ENCODE data around the gene CLK2. TPM values are rescaled to one million over a fixed set of nuclear protein-coding genes. Genes with fewer than 3 reads are reported as not detected.
"Not testable (repeated sequence)": the region's sequence is repeated elsewhere in the genome, so short reads cannot be mapped to it uniquely, and the experiment has no call there.

Gene CLK2
- total RNA-seq, 1 experiment from 2014 or later, result 43.9 TPM

GRCh38 chr1:155218854-155219591 lies 54.3 kb downstream of the CLK2 start:
- no peaks in the 10 kb centered on the region for H3K36me3 ChIP-seq (ENCODE audit: low read depth)
- CTCF ChIA-PET, result no interaction called here
- H4K20me1 ChIP-seq (ENCODE audit: insufficient read depth), result no peaks in the 10 kb centered on the region
- H2AFZ ChIP-seq, result no peak overlapping the region
- no TSS peak for BruUV-seq (replicated peaks)
- POLR2A ChIA-PET (ENCODE audit: unreplicated experiment), result interaction anchor here (0.7 kb wide), 1 partner anchor 20 kb away, joined by 4 read pairs; no protein-coding TSS in a partner anchor
- H3K27me3 ChIP-seq (ENCODE audit: insufficient read depth, low read depth), result no peaks in the 10 kb centered on the region
- no peak overlapping the region; the same call in 1 of the 2 replicates for H3K4me3 ChIP-seq
- peak overlapping the region; percentile 17 for H3K4me2 ChIP-seq
- H3K27ac ChIP-seq, result no peak overlapping the region
- intact Hi-C loops (cut with micrococcal nuclease; ENCODE audit: unreplicated experiment), result no loop called here
- no peak for DNase-seq
- peaks cover 30% of the 10 kb centered on the region for H3F3A ChIP-seq (ENCODE audit: insufficient read depth, low read depth)
- peaks cover 32% of the 10 kb centered on the region for H3K4me1 ChIP-seq (replicated peaks; ENCODE audit: insufficient read depth)
- H3K9me2 ChIP-seq (ENCODE audit: insufficient read depth), result no peaks in the 10 kb centered on the region
- no peaks in the 10 kb centered on the region for H3K9me3 ChIP-seq (ENCODE audit: insufficient read depth, low read depth)
- 0 out of 2 replicates have a peak, but pooled peaks cover 5% of the 10 kb centered on the region for H3K79me2 ChIP-seq (ENCODE audit: low read depth)
- TF ChIP-seq CTCF (conservative IDR thresholded peaks at IDR 0.05) (no peak), EZH2 (IDR thresholded peaks at IDR 0.05; ENCODE audit: low read depth) (no peak)

- H3K9me3 ChIP-seq (ENCODE audit: insufficient read depth, low read depth); H4K20me1 ChIP-seq (ENCODE audit: insufficient read depth); BruUV-seq (replicated peaks); DNase-seq; H3K9me2 ChIP-seq (ENCODE audit: insufficient read depth); intact Hi-C loops (cut with micrococcal nuclease; ENCODE audit: unreplicated experiment); H3K4me3 ChIP-seq; CTCF ChIA-PET; H3K79me2 ChIP-seq (ENCODE audit: low read depth); H3K27ac ChIP-seq; POLR2A ChIA-PET (ENCODE audit: unreplicated experiment); H3F3A ChIP-seq (ENCODE audit: insufficient read depth, low read depth); H3K4me2 ChIP-seq; H3K27me3 ChIP-seq (ENCODE audit: insufficient read depth, low read depth); H2AFZ ChIP-seq; H3K4me1 ChIP-seq (replicated peaks; ENCODE audit: insufficient read depth); H3K36me3 ChIP-seq (ENCODE audit: low read depth): not testable (repeated sequence)
Measured at GRCh38 chr1:155214702-155215101, 58.6 kb downstream of the CLK2 start.

Other genes starting within 250 kb of the CLK2 start
- gene DCST2, start 239.7 kb downstream of the CLK2 start, total RNA-seq (2021), result 4.4 and 4.7 TPM in 2 replicates
- 0.22 and 0.43 TPM in 2 replicates for gene DCST1, start 239.7 kb downstream of the CLK2 start, total RNA-seq (2021)
- 187 and 195 TPM in 2 replicates for gene ADAM15, start 222.2 kb downstream of the CLK2 start, total RNA-seq (2021)
- 14.0 and 17.3 TPM in 2 replicates for gene EFNA4, start 209.8 kb downstream of the CLK2 start, total RNA-seq (2021)
- 6.7 and 8.8 TPM in 2 replicates for gene EFNA3, start 194.7 kb downstream of the CLK2 start, total RNA-seq (2021)
- gene EFNA1, start 145.6 kb downstream of the CLK2 start, total RNA-seq (2021), result 30.6 and 35.7 TPM in 2 replicates
- gene SLC50A1, start 137.7 kb downstream of the CLK2 start, total RNA-seq (2021), result 54.9 and 67.6 TPM in 2 replicates
- gene DPM3, start 133.0 kb downstream of the CLK2 start, total RNA-seq (2021), result 83.7 and 127 TPM in 2 replicates
- 112 and 156 TPM in 2 replicates for gene KRTCAP2, start 100.2 kb downstream of the CLK2 start, total RNA-seq (2021)
- gene TRIM46, start 99.7 kb downstream of the CLK2 start, total RNA-seq (2021), result 6.0 and 6.2 TPM in 2 replicates
- gene THBS3, start 65.6 kb downstream of the CLK2 start, total RNA-seq (2021), result 45.4 and 58.8 TPM in 2 replicates
- gene MTX1, start 64.8 kb downstream of the CLK2 start, total RNA-seq (2021), result 56.1 and 68.9 TPM in 2 replicates
- 56.9 and 60.8 TPM in 2 replicates for gene ENTREP3, start 18.0 kb downstream of the CLK2 start, total RNA-seq (2021)
- gene SCAMP3, start 11.1 kb downstream of the CLK2 start, total RNA-seq (2021), result 56.9 and 64.1 TPM in 2 replicates
- gene HCN3, start 4.0 kb upstream of the CLK2 start, total RNA-seq (2021), result 6.6 and 7.5 TPM in 2 replicates
- not detected in 2 replicates for gene PKLR, start 27.9 kb upstream of the CLK2 start, total RNA-seq (2021)
- 397 and 568 TPM in 2 replicates for gene FDPS, start 35.4 kb upstream of the CLK2 start, total RNA-seq (2021)
- 43.4 and 45.3 TPM in 2 replicates for gene RUSC1, start 47.4 kb upstream of the CLK2 start, total RNA-seq (2021)